ACC112 (cell line): ENCODE results near the gene POTEH.
"Not testable (repeated sequence)": the region's sequence is repeated elsewhere in the genome, so short reads cannot be mapped to it uniquely, and the experiment has no call there.

ENCODE experiments used
- H2AFZ ChIP-seq: fragments of 200-600 bp; sonication (generic); one replicate; pipeline ENCODE4 v1.6.0; 2017; ENCODE audit warnings: antibody characterized with exemption, low read length; ENCODE audit not compliant: unreplicated experiment
- H3K27ac ChIP-seq: fragments of 200-600 bp; sonication (generic); 2 replicates; pipeline ENCODE4 v1.5.1; 2014; ENCODE audit warnings: low read depth, mild to moderate bottlenecking, antibody characterized with exemption, low read length, moderate library complexity
- H3K27me3 ChIP-seq: fragments of 200-600 bp; sonication (generic); 2 replicates; pipeline ENCODE4 v1.6.1; 2014; ENCODE audit warnings: mild to moderate bottlenecking, antibody characterized with exemption, low read length, moderate library complexity, mixed read lengths; ENCODE audit not compliant: insufficient read depth
- H3K36me3 ChIP-seq: fragments of 200-600 bp; sonication (generic); 2 replicates; pipeline ENCODE4 v1.6.1; 2016; ENCODE audit warnings: mild to moderate bottlenecking, antibody characterized with exemption, low read length, moderate library complexity, mixed read lengths; ENCODE audit not compliant: insufficient read depth
- H3K4me1 ChIP-seq: fragments of 200-600 bp; sonication (generic); one replicate; pipeline ENCODE4 v1.6.1; 2016; ENCODE audit warnings: low read length, mixed read lengths; ENCODE audit not compliant: insufficient read depth, unreplicated experiment, control insufficient read depth
- H3K4me3 ChIP-seq: fragments of 200-600 bp; sonication (generic); 2 replicates; pipeline ENCODE4 v1.5.1; 2014; ENCODE audit warnings: mild to moderate bottlenecking, low read depth, low read length
- H3K79me2 ChIP-seq: fragments of 200-600 bp; sonication (generic); one replicate; pipeline ENCODE4 v1.6.0; 2016; ENCODE audit warnings: low read length; ENCODE audit not compliant: control insufficient read depth, unreplicated experiment, insufficient read depth

POTEH gene

GRCh38 chr22:15738157-15738908 lies 48.5 kb downstream of the POTEH start:
- not testable (repeated sequence) for H3K27me3 ChIP-seq, H2AFZ ChIP-seq, H3K4me3 ChIP-seq, H3K4me1 ChIP-seq, H3K79me2 ChIP-seq, H3K27ac ChIP-seq, H3K36me3 ChIP-seq

GRCh38 chr22:15738909-15739391 lies 49.1 kb downstream of the POTEH start:
- H3K4me3 ChIP-seq, H2AFZ ChIP-seq, H3K36me3 ChIP-seq, H3K27ac ChIP-seq, H3K4me1 ChIP-seq, H3K27me3 ChIP-seq, H3K79me2 ChIP-seq: not testable (repeated sequence)

- H3K79me2 ChIP-seq, H3K4me1 ChIP-seq, H3K27ac ChIP-seq, H3K27me3 ChIP-seq, H2AFZ ChIP-seq, H3K4me3 ChIP-seq, H3K36me3 ChIP-seq: not testable (repeated sequence)
Measured at GRCh38 chr22:15747636-15748323, 58.0 kb downstream of the POTEH start.

- H3K79me2 ChIP-seq, H3K27ac ChIP-seq, H3K36me3 ChIP-seq, H3K27me3 ChIP-seq, H3K4me3 ChIP-seq, H2AFZ ChIP-seq, H3K4me1 ChIP-seq: not testable (repeated sequence)
Measured at GRCh38 chr22:15749181-15749970, 59.5 kb downstream of the POTEH start.

GRCh38 chr22:15759443-15760097 lies 69.7 kb downstream of the POTEH start:
- H2AFZ ChIP-seq, H3K27ac ChIP-seq, H3K27me3 ChIP-seq, H3K79me2 ChIP-seq, H3K4me1 ChIP-seq, H3K36me3 ChIP-seq, H3K4me3 ChIP-seq: not testable (repeated sequence)

- not testable (repeated sequence) for H3K4me1 ChIP-seq, H3K27me3 ChIP-seq, H3K27ac ChIP-seq, H3K4me3 ChIP-seq, H2AFZ ChIP-seq, H3K36me3 ChIP-seq, H3K79me2 ChIP-seq
Measured at GRCh38 chr22:15760388-15761150, 70.7 kb downstream of the POTEH start.

GRCh38 chr22:15761151-15761777 lies 71.4 kb downstream of the POTEH start:
- H3K4me3 ChIP-seq, H3K27me3 ChIP-seq, H3K79me2 ChIP-seq, H3K36me3 ChIP-seq, H2AFZ ChIP-seq, H3K27ac ChIP-seq, H3K4me1 ChIP-seq: not testable (repeated sequence)

GRCh38 chr22:15763559-15763958 lies 73.7 kb downstream of the POTEH start:
- not testable (repeated sequence) for H3K36me3 ChIP-seq, H3K27ac ChIP-seq, H3K27me3 ChIP-seq, H3K4me3 ChIP-seq, H3K79me2 ChIP-seq, H2AFZ ChIP-seq, H3K4me1 ChIP-seq
